ENCODE data around the gene CUL4A. TPM values are rescaled to one million over a fixed set of nuclear protein-coding genes. Genes with fewer than 3 reads are reported as not detected.

The CUL4A gene
- total and polyA plus RNA-seq, 9 of the 15 experiments (the other 6 are each of a cell fraction or from before 2014, with no cell fraction given) = 21.1 to 92.0 (median 63.2) TPM

DNA sequence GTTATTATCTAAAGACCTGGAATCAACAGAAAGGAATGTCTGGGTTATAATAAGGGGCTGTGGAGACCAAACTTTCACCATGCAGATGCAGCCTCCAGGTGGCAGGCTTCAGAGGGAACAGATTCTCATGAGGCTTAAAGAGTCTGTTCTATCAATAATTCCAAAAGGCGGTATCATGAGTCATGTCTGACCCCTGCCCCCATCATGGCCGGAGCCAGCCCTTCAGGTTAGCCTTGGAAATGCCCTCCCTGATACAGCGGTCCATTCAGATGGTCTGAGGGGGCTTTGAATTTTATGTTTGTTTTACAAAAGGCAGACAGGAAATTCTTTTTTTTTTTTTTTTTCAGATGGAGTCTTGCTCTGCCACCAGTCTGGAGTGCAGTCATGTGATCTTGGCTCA lies 66.0 kb downstream of the CUL4A start (continued):
- peak; percentile 53; the same call in 1 of the 2 replicates for TF ChIP-seq NR2C1 (IDR thresholded peaks at IDR 0.05)
- TF ChIP-seq NR2C1 (tag; IDR thresholded peaks at IDR 0.05) = peak; percentile 65; the same call in 1 of the 2 replicates
- TF ChIP-seq COPS2 (conservative IDR thresholded peaks at IDR 0.05) = no peak
- no peak for TF ChIP-seq ADNP (tag; IDR thresholded peaks at IDR 0.05)
- no peak for TF ChIP-seq MGA (IDR thresholded peaks at IDR 0.05)
- no peak for TF ChIP-seq ZNF75A (CRISPR knock-in tag; IDR thresholded peaks at IDR 0.05)
- no peak for TF ChIP-seq MEF2A (IDR thresholded peaks at IDR 0.05; ENCODE audit: control insufficient read depth, low read depth, low read length)
- TF ChIP-seq MEIS2 (IDR thresholded peaks at IDR 0.05; ENCODE audit: partially characterized antibody) = no peak
- TF ChIP-seq RFX1 (IDR thresholded peaks at IDR 0.05) = no peak
- no peak for TF ChIP-seq HNRNPH1 (optimal IDR thresholded peaks at IDR 0.05; ENCODE audit: low read depth, low read length)
- TF ChIP-seq, protein P1, sequence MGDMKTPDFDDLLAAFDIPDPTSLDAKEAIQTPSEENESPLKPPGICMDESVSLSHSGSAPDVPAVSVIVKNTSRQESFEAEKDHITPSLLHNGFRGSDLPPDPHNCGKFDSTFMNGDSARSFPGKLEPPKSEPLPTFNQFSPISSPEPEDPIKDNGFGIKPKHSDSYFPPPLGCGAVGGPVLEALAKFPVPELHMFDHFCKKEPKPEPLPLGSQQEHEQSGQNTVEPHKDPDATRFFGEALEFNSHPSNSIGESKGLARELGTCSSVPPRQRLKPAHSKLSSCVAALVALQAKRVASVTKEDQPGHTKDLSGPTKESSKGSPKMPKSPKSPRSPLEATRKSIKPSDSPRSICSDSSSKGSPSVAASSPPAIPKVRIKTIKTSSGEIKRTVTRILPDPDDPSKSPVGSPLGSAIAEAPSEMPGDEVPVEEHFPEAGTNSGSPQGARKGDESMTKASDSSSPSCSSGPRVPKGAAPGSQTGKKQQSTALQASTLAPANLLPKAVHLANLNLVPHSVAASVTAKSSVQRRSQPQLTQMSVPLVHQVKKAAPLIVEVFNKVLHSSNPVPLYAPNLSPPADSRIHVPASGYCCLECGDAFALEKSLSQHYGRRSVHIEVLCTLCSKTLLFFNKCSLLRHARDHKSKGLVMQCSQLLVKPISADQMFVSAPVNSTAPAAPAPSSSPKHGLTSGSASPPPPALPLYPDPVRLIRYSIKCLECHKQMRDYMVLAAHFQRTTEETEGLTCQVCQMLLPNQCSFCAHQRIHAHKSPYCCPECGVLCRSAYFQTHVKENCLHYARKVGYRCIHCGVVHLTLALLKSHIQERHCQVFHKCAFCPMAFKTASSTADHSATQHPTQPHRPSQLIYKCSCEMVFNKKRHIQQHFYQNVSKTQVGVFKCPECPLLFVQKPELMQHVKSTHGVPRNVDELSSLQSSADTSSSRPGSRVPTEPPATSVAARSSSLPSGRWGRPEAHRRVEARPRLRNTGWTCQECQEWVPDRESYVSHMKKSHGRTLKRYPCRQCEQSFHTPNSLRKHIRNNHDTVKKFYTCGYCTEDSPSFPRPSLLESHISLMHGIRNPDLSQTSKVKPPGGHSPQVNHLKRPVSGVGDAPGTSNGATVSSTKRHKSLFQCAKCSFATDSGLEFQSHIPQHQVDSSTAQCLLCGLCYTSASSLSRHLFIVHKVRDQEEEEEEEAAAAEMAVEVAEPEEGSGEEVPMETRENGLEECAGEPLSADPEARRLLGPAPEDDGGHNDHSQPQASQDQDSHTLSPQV (IDR thresholded peaks at IDR 0.05) = peak; percentile 39
- TF ChIP-seq ZNF445 (CRISPR knock-in tag; IDR thresholded peaks at IDR 0.05; ENCODE audit: low read depth) = no peak
- no peak for TF ChIP-seq TRIM24 (IDR thresholded peaks at IDR 0.05)
- no peak for TF ChIP-seq POLR2AphosphoS2 (IDR thresholded peaks at IDR 0.05; ENCODE audit: low read length)

Measured in K562 (cell line).